Caco-2 (cell line): ENCODE data around the gene PAFAH1B2. TPM values are rescaled to one million over a fixed set of nuclear protein-coding genes. Genes with fewer than 3 reads are reported as not detected.
A peak's percentile ranks its signal among the peaks of the same experiment; 100 is the strongest.

ENCODE experiments used
- BruUV-seq: library from RNA; stranded (reverse); fragments of 400-500 nt; replicated peaks from 2 replicates; lab custom pipeline; 2021; lab: Mats Ljungman, UMichigan
- CTCF ChIA-PET: fragments of 300-600 bp; sonication (Branson Sonifier 250); formaldehyde crosslinking; loops from one replicate; lab custom pipeline; 2022; ENCODE audit warnings: antibody characterized with exemption; lab: Charles Lee
- POLR2A ChIA-PET: fragments of 300-600 bp; sonication (Branson Sonifier 250); formaldehyde crosslinking; loops from one replicate; lab custom pipeline; 2022; ENCODE audit warnings: antibody characterized with exemption; lab: Charles Lee
- DNase-seq, 2 experiments: peaks; one replicate each; pipeline versions ENCODE4 v3.0.0 to v3.0.0-alpha.2; 2020 to 2022
- H3K27me3 ChIP-seq: replicated peaks from 2 replicates; pipeline ENCODE4 v1.6.0; 2011; ENCODE audit warnings: low read length; ENCODE audit not compliant: control insufficient read depth, insufficient read depth
- H3K36me3 ChIP-seq: 2 replicates; pipeline ENCODE4 v1.5.1; 2011; ENCODE audit warnings: low read length; ENCODE audit not compliant: control insufficient read depth, insufficient read depth
- H3K4me1 ChIP-seq: fragments of 250-450 bp; sonication (Bioruptor Pico); 2 replicates; pipeline ENCODE4 v1.5.1; 2020; ENCODE audit warnings: mild to moderate bottlenecking
- H3K4me3 ChIP-seq: 2 replicates; pipeline ENCODE4 v1.5.1; 2011; ENCODE audit warnings: low read depth, mild to moderate bottlenecking, control low read depth, low read length
- H3K9me3 ChIP-seq: fragments of 250-450 bp; sonication (Bioruptor Pico); 2 replicates; pipeline ENCODE4 v1.5.1; 2020; ENCODE audit warnings: mild to moderate bottlenecking, moderate library complexity
- H3K27ac Mint-ChIP-seq: one replicate; pipeline ENCODE4 v1.8.0; 2022; ENCODE audit warnings: mixed read lengths; ENCODE audit not compliant: unreplicated experiment
- H3K27me3 Mint-ChIP-seq: one replicate; pipeline ENCODE4 v1.8.0; 2022; ENCODE audit warnings: mixed read lengths; ENCODE audit not compliant: insufficient read depth, unreplicated experiment
- H3K36me3 Mint-ChIP-seq: one replicate; pipeline ENCODE4 v1.8.0; 2022; ENCODE audit warnings: mild to moderate bottlenecking, mixed read lengths; ENCODE audit not compliant: insufficient read depth, unreplicated experiment
- H3K4me1 Mint-ChIP-seq: one replicate; pipeline ENCODE4 v1.8.0; 2022; ENCODE audit warnings: low read depth, mixed read lengths; ENCODE audit not compliant: unreplicated experiment
- H3K4me3 Mint-ChIP-seq: one replicate; pipeline ENCODE4 v1.8.0; 2022; ENCODE audit warnings: mild to moderate bottlenecking, moderate library complexity, mixed read lengths; ENCODE audit not compliant: unreplicated experiment
- H3K9me3 Mint-ChIP-seq: one replicate; pipeline ENCODE4 v1.8.0; 2022; ENCODE audit warnings: mixed read lengths; ENCODE audit not compliant: unreplicated experiment
- intact Hi-C: fragments of 100-400 bp; cut with micrococcal nuclease; formaldehyde crosslinking; loops from one replicate; pipeline ENCODE4 v1.10.0; 2022; ENCODE audit not compliant: unreplicated experiment
- total RNA-seq: library from RNA; stranded (reverse); gene quantifications from 2 replicates; pipeline ENCODE4 v1.2.3, GENCODE V29; 2022
- TF ChIP-seq, protein P1 (sequence below), 2 experiments: fragments of 200-600 bp in 1 of 2; IDR thresholded peaks; 1 replicate in 1 of 2; 2 replicates in 1 of 2; pipeline versions ENCODE4 v1.5.1 to v1.8.0; 2011 to 2022; ENCODE audit warnings: antibody characterized with exemption in 1 of 2, control low read depth in 1 of 2, inconsistent platforms in 1 of 2, low read depth in 1 of 2, low read length in 1 of 2, mild to moderate bottlenecking in 1 of 2, moderate library complexity in 1 of 2; ENCODE audit not compliant: insufficient read depth in 1 of 2, severe bottlenecking in 1 of 2, unreplicated experiment in 1 of 2

PAFAH1B2 gene
- total RNA-seq, 1 experiment from 2014 or later, result 167 TPM

DNA sequence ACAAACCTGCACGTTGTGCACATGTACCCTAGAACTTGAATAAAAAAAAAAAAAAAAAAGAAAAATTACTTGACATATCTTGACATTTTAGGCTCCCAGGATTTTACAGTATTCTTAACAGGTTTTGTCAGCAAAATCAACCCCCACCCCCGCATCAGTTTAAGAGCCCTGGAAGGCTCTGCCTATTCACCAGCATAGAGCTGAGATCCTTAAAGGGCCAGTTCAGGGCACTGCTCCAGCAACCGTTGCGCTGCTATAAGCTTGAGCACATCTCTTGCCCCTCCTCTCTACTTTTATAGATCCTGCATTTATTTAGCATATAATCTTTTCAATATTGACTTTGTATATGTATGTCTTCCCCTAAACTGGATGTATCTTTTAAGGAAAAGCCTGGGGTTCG is 697 bp upstream of the PAFAH1B2 start:
- H3K27me3 Mint-ChIP-seq, result no peaks in the 10 kb centered on the region
- H3K4me1 Mint-ChIP-seq, result peaks cover 6% of the 10 kb centered on the region
- TF ChIP-seq, protein P1, sequence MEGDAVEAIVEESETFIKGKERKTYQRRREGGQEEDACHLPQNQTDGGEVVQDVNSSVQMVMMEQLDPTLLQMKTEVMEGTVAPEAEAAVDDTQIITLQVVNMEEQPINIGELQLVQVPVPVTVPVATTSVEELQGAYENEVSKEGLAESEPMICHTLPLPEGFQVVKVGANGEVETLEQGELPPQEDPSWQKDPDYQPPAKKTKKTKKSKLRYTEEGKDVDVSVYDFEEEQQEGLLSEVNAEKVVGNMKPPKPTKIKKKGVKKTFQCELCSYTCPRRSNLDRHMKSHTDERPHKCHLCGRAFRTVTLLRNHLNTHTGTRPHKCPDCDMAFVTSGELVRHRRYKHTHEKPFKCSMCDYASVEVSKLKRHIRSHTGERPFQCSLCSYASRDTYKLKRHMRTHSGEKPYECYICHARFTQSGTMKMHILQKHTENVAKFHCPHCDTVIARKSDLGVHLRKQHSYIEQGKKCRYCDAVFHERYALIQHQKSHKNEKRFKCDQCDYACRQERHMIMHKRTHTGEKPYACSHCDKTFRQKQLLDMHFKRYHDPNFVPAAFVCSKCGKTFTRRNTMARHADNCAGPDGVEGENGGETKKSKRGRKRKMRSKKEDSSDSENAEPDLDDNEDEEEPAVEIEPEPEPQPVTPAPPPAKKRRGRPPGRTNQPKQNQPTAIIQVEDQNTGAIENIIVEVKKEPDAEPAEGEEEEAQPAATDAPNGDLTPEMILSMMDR (IDR thresholded peaks at IDR 0.05; ENCODE audit: insufficient read depth in 1 of 2, low read depth in 1 of 2, low read length in 1 of 2, severe bottlenecking in 1 of 2, unreplicated experiment in 1 of 2), result no peak
- TSS peak; percentile 96 for BruUV-seq
- H3K9me3 ChIP-seq, result no peaks in the 10 kb centered on the region
- H3K27ac Mint-ChIP-seq, result peak overlapping the region; percentile 95
- H3K36me3 ChIP-seq, result peaks cover 4% of the 10 kb centered on the region; the same call in 1 of the 2 replicates
- H3K4me1 ChIP-seq, result peaks cover 6% of the 10 kb centered on the region; the same call in 1 of the 2 replicates
- POLR2A ChIA-PET, result interaction anchor here (0.5 to 2.4 kb wide), 4 partner anchors 35 to 581 kb away, joined by 6 to 21 read pairs (median 13); partner anchors contain the start of genes CEP164 and SIDT2
- no peaks in the 10 kb centered on the region for H3K9me3 Mint-ChIP-seq
- intact Hi-C loops, result no loop called here
- no peaks in the 10 kb centered on the region for H3K27me3 ChIP-seq
- CTCF ChIA-PET, result interaction anchor here (0.6 to 3.0 kb wide), 8 partner anchors 17 to 1549 kb away, joined by 3 to 14 read pairs (median 4); partner anchors contain the start of genes APOA1, PCSK7 and SIDT2
- peak in 1 of 2 experiments; percentile 31 for DNase-seq
- peaks cover 51% of the 10 kb centered on the region for H3K36me3 Mint-ChIP-seq
- H3K4me3 ChIP-seq, result peak overlapping the region; percentile 89
- H3K4me3 Mint-ChIP-seq, result peak overlapping the region; percentile 98

DNA sequence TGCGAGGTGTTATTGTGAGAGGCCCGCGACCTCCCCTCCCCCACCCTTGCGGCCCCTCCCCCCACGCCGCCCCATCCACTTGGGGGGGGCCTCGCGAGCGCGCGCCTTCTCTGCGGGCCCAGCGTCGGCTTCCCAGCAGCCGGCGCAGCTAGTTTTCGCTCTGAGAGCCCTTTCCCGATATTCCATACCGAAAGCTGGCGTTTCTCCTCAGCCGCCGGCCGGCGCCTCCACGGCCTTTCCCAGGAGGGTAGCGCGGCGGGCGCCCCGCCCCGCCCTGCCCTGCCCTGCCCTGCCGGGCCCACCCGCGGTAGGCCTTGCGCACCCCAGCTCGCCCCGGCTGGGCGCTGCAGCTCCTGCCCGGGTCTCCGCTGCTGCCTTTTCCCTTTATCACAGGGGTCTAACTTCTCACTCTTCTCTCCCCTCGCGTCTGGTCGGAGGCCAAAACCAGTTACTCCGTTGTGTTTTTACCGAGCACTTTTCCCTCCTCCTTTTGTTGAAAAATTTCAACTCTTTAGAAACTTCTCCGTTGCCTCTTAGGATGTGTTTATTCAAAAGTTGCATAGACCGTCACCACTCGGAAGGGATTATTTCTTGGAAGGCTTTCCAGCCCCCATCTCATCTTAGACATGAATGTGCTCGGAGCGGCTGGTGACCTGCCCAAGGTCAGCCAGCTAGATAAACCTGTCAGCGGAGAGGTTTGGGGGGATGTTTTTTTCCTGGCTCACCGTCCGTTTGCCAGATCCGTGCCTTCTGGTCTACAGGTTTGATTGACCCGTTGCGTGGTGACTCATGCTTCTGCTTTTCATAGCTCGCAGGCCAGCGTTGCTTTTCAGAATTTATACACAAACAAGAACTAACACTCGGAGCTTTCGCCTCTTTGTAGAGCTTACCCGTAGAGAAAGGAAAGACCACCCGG is 648 bp downstream of the PAFAH1B2 start:
- intact Hi-C loops, result loop anchor here (1.0 kb wide), 1 partner anchor 34 kb away; the partner anchor contains the start of gene SIDT2
- CTCF ChIA-PET, result interaction anchor here (0.6 to 3.0 kb wide), 8 partner anchors 12 to 402 kb away, joined by 3 to 14 read pairs (median 4); partner anchors contain the start of gene SIDT2
- Mint-ChIP-seq H3K27me3 (no peaks in the 10 kb centered on the region), H3K4me3 (peak overlapping the region; percentile 98), H3K36me3 (peaks cover 64% of the 10 kb centered on the region), H3K4me1 (peaks cover 6% of the 10 kb centered on the region), H3K27ac (peak overlapping the region; percentile 95), H3K9me3 (no peaks in the 10 kb centered on the region)
- Histone ChIP-seq H3K4me1 (peaks cover 6% of the 10 kb centered on the region; the same call in 1 of the 2 replicates), H3K36me3 (peaks cover 4% of the 10 kb centered on the region; the same call in 1 of the 2 replicates), H3K27me3 (no peaks in the 10 kb centered on the region), H3K4me3 (peak overlapping the region; percentile 89), H3K9me3 (no peaks in the 10 kb centered on the region)
- DNase-seq, result peak; percentile 44 to 64
- BruUV-seq, result no TSS peak
- TF ChIP-seq, protein P1 (IDR thresholded peaks at IDR 0.05; ENCODE audit: insufficient read depth in 1 of 2, low read depth in 1 of 2, low read length in 1 of 2, severe bottlenecking in 1 of 2, unreplicated experiment in 1 of 2), result no peak
- POLR2A ChIA-PET, result interaction anchor here (0.6 to 2.4 kb wide), 11 partner anchors 14 to 372 kb away, joined by 3 to 21 read pairs (median 6); partner anchors contain the start of genes CEP164, SIDT2, SIK3 and TAGLN

DNA sequence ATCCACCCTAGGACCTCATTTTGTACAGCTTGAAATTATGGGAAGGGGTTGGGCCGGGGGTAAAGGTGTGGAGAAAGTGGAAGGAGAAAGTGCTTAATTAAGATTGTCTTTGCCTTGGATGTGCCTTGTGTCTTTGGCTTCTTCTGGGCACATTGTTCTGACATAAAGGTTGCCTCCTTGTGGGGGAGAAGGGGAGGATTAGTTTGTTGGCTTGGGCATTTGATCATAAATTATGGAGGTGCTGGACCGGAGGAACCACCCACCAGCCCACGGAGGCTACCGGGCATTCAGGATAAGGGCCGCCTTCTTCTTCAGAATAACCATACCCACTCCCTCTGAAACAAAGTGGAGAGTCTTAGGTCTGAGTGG is 1.3 kb downstream of the PAFAH1B2 start:
- Mint-ChIP-seq H3K4me1 (peaks cover 6% of the 10 kb centered on the region), H3K9me3 (no peaks in the 10 kb centered on the region), H3K36me3 (peaks cover 70% of the 10 kb centered on the region), H3K27ac (peak overlapping the region; percentile 95), H3K27me3 (no peaks in the 10 kb centered on the region), H3K4me3 (peak overlapping the region; percentile 98)
- BruUV-seq, result TSS peak; percentile 55
- peaks cover 6% of the 10 kb centered on the region; the same call in 1 of the 2 replicates for H3K4me1 ChIP-seq
- H3K27me3 ChIP-seq, result no peaks in the 10 kb centered on the region
- TF ChIP-seq, protein P1 (IDR thresholded peaks at IDR 0.05; ENCODE audit: insufficient read depth in 1 of 2, low read depth in 1 of 2, low read length in 1 of 2, severe bottlenecking in 1 of 2, unreplicated experiment in 1 of 2), result no peak
- DNase-seq, result peak in 1 of 2 experiments; percentile 25
- intact Hi-C loops, result no loop called here
- CTCF ChIA-PET, result interaction anchor here (1.7 to 3.0 kb wide), 2 partner anchors 34 to 81 kb away, joined by 4 to 14 read pairs; partner anchors contain the start of gene SIDT2
- H3K36me3 ChIP-seq, result peaks cover 4% of the 10 kb centered on the region; the same call in 1 of the 2 replicates
- no peaks in the 10 kb centered on the region for H3K9me3 ChIP-seq
- peak overlapping the region; percentile 89 for H3K4me3 ChIP-seq
- POLR2A ChIA-PET, result interaction anchor here (1.7 to 2.4 kb wide), 4 partner anchors 33 to 182 kb away, joined by 5 to 21 read pairs (median 12); partner anchors contain the start of genes CEP164, SIDT2 and SIK3
